NCI-H774 (cell line): ENCODE results near the gene KCNQ1.

ENCODE experiments used
- DNase-seq: peaks from one replicate; lab custom pipeline; 2025; lab: John Stamatoyannopoulos, UW

KCNQ1 gene

GRCh38 chr11:2699531-2700414, 255.0 kb downstream of the KCNQ1 start, which contains the start of gene KCNQ1OT1:
KCNQ1OT1 (minus strand) TSS chr11:2699994.
- peak; percentile 77 for DNase-seq

DNA sequence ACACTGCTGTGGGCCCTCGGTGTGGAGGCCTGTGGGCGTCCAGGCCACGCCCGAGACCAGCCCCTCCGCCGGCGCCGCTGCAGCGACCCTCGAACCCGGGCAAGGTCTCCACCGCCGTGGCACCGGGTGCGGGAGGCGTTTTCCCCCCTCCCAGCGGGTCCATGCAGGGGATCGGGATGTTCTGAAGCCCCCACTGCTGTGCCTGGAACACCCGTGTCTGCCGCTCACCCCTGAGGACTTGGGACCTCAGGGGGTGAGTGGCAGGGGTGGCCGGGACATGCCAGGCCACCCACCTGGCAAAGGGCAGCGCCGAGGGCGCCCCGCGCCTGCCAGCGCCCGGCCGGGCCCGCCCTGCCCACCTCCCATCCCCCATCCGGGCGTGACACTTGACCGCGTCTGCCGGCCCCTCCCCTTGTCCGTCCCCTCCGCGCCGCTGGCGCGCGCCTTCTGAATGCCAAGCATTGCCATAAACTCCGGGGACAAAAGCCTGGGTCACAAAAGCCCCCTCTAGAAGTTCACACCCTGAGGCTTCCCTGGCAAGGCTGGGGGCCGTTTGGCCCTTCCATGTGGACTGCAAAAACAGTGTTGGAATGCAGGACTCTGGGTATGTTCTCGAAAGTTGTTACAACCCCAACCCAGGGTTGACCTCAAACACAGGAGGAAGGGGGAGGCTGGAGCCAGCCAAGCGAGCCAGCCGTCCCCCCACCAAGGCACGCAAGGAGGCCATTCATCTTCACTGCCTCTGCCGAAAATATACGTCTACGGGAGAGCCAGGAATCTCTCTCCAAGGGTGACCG, 255.8 kb downstream of the KCNQ1 start:
- DNase-seq: no peak

GRCh38 chr11:2701230-2701629, 256.4 kb downstream of the KCNQ1 start:
- DNase-seq: no peak

- DNase-seq: no peak
Observed at GRCh38 chr11:2701898-2702434, 257.2 kb downstream of the KCNQ1 start.

DNA sequence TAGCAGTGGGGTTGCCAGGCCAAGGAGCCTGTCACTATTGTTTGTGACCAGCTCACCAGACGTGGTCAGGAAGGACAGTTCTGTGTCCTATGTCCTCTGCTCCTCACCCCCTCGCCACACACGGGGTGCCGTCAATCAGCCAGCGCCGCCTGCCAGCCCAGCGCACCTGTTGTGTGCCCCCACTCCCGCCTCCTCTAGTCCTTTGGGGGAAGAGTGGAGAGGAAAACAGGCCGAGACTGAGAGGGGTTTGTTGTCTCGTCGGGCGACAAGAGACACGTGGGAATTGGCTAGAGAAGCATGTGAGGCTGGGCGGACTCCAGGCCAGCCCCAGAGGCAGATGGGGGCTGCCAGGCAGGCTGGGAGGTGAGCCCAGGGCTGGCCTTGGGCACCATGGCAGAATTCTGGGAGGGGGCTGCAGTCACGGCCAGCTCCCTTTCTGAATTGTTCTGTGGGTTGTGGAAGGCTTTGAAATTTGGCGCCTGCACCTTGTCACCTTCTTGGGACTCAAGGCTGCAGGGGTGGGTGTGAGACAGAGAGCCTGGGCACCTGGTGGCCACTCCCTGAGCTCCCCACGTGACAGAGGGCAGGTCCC, 258.1 kb downstream of the KCNQ1 start:
- no peak for DNase-seq

DNA sequence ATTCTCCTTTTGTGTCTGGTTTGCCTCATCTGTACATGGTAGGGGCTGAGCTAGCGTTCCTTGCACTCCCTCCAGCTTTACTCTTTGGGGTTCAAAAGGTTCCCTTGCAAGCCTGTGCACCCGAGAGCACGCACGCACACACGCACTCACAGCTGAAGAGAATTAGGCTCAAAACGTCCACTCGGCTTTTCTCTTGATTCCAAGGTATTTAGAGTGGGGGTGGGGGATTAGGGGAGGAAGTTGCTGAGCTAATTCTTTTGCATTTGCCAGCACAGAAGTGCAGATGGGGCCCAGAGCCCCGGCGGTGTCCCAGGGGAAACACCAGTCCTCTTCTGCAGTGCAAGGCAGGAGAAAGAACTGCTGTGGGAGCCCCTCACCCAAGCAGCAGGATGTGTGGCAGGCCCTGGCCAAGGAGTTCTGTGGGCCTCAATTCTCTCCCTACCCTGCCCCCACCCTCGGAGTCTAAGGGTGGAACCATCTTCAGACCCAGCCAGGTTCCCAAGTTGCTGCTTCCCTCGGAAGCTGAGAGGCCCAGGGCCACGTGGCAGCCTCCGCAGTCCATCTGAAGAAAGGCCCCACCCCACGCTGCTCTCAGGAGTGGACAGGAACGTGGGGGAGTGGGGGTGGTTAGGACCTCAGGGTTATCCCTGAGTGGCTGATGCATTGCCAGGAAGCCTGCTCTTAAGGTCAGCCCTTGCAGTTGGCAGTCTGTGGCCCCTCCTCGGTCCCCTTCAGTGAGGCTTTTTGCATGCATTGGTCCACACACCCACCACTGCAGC, 258.7 kb downstream of the KCNQ1 start:
- DNase-seq: no peak

DNA sequence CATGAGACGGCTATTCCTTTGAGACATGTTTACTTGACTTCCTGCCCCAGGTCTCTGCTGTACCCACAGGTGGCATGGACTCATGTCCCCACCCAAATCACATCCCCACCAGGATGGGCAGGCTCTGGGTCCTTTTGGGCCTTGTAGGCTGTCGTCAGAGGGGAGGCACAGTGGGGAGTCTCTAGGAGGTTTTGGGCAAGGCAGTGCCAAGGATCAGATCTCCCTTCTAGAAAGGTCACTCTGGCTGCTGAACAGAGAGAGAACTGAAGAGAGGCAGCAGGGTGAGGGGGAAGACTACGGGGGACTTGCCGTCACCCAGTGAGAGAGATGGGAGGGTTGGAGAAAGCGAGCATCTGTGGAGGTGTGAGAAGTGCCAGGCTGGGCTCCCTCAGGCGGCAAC, 259.5 kb downstream of the KCNQ1 start:
- DNase-seq: no peak

DNA sequence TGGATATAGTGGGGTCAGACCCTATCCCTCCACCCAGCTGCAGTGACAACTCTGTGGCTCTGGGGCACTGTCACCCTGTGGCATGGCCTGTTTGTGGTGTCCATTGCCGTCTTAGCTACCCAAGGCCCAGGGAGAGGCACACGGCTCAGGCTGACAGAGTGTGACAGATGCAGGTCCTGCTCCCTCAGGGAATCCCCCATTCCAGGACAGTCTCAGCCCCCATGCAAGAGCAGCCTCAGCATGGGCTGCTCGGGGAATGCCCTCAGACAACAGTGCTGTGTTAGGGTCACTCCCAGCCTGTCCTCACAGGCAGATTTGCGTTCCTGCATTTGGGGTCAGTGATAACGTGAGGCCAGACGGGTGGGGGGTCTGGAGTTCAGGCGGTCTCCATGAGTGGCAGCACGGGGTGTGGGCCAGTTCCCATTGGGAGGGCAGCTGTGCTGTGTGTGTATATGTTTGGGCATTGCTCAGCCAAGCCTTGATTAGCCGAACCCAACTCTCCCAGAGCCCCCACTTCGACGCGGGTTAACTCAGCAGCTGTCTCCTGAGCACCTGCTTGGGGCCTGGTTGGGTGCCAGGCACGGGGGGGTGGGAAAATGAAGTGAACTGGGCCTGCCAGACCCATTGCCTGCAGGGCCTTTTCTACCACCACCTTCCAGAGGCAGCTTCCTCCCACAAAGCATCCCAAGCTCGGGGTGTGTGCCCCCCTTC, 260.2 kb downstream of the KCNQ1 start:
- DNase-seq: no peak

- no peak for DNase-seq
Observed at GRCh38 chr11:2706321-2706720, 261.5 kb downstream of the KCNQ1 start.

DNA sequence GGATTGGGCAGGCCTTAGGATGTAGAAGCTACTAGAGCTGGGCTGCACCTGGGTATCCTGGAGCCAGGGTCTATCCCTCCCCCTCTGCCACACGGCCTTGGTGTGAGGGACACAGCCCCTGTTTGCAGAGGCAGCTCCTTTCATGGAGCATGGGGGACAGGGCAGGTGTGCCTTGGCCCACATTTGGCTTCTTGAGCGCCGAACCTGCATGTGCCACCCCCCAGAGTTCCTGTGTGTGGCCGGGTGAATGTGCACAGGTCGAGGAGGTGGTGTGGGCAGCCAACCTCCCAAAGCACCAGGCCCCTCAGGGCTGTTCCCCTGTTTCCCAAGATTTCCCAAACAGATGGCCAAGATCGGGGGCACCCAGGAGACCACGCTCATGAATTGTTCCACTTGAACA, 262.9 kb downstream of the KCNQ1 start:
- no peak for DNase-seq

DNA sequence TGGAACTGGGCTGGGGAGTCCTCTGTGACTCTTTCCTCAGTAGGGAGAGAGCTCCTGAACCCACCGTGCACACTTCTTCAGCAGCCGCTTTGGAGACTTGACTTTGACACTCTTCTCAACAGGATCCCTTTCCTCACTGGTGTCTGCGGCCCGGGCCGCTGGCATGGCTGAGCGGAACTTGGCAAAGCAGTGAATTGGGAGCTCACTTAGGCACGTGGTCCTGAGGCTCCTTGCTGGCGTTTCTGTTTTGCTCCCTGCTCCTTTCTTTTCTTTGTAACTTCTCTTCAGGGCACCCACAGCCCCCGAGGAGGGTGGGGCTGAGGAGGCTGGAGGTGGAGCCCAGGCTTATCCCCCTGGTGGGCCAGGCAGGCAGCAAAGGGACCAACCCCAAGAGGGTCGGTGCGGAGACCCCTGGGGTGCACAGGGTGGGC, 263.4 kb downstream of the KCNQ1 start:
- no peak for DNase-seq

- DNase-seq: no peak
Observed at GRCh38 chr11:2708757-2709281, 264.0 kb downstream of the KCNQ1 start.

DNA sequence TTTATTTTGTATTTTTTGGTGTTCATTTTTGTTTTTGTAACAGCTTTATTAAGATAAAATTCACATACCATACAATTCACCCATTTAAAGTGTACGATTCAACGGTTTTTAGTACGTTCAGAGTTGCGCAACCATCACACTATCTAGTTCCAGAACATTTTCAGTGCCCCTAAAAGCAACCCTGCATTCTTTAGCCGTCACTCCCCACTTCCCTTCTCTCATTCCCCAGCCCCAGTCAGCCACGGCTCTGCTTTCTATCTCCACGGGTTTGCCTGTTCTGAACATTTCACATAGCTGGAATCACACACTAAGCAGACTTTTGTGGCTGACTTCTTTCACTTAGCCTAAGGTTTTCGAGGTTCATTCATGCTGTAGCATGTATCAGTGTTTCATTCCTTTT, 264.6 kb downstream of the KCNQ1 start:
- DNase-seq: no peak

DNA sequence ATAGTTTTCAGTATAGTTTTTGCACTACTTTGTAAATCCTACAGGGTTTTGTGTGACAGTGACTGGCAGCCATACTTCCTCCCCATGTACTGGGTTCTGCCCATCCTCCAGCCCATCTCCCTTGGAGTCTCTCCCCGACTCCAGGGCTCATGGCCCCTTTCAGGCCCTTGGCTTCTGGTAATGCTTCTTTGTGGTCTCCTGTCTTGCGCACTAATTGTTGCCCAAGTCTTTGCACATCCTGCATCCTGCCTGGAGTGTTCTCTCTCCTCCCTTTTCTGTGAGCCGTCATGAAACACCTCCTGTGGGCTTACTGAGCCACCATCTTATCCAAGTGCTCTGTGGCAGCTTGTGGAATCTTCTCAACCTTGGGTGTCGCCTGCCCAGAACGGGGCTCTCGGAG, 266.4 kb downstream of the KCNQ1 start:
- DNase-seq: no peak

GRCh38 chr11:2713094-2713493, 268.3 kb downstream of the KCNQ1 start:
- no peak for DNase-seq

DNA sequence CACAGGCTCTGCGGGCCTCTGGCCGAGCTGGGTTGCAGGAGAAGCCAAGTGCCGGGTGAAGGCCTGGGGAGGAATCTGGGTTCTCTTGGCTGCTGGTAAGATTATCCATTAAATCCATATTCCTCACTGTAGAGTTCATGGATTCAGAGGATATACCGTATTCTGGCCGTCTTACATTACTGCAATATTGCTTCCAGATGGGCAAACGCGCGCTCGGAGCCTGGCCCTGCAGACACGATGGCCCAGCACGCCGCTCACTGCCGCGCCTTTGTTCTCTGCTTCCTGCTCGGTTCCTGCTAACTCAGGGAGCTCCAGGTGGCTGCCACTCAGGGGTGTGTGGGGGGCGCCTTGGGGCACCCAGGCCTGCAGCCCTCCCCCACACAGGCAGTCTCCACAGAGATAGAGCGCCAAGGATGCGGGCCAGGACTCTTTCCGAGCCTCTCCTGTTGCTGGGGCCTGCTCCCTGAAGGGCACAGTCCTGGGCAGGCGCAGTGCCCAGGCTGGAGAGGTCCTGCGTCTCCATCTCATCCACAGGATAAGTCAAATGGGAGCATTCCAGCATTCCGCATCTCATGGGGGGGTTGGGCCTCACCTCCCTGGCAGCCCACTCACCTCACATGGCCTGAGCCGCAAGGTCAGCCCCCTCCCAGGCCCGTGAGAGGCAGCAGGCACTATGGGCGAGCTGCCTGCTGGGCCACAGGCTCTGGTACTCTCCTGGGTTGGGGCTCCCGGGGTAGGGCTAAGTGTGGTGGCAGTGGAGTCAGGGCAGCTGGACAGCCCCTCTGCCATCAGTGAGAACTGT, 269.1 kb downstream of the KCNQ1 start:
- DNase-seq: no peak

- DNase-seq: no peak
Observed at GRCh38 chr11:2714463-2714800, 269.6 kb downstream of the KCNQ1 start.

GRCh38 chr11:2714871-2715270, 270.1 kb downstream of the KCNQ1 start:
- DNase-seq: no peak

DNA sequence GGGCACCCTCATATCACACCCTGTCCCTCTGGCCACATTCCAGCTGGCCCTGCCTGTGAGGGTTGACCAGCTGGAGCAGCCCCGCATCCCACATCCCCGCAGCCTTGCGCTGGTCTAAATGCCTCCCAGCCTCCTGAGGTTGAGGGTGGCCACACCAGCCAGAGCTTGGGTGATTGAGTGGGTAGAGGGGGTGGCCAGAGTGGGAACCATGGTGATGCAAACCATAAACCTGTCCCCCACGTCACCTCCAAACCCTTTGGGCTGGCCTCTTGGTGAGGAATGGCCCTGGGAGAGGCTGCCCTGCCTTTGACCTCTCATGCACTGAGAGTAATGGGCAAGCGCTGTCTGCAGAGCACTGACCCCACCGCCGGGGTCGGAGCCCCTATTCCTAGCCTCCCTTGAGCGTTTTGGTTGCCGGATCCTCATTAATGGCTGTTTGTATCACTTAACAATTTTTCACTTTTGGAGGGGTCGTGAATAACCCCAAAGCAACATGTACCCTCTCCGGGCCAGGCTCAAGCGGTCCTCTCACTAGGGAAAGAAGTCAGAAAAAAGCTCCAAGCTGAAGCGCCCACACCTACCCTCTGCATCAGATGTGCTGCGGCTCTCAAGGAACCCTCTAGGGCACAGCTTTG, 271.0 kb downstream of the KCNQ1 start:
- DNase-seq: no peak
